Measurements from ENCODE around the gene NTSR2. TPM values are rescaled to one million over a fixed set of nuclear protein-coding genes. Genes with fewer than 3 reads are reported as not detected.

Gene NTSR2
- total RNA-seq, 4 donors from 2014 or later = not detected

- no peak overlapping the region for H3K27ac ChIP-seq
- intact Hi-C loops (cut with DNase I; ENCODE audit: low total_unique reads) = no loop called here
Observed at GRCh38 chr2:11682590-11682915, 12.6 kb upstream of the NTSR2 start.

GRCh38 chr2:11681722-11682589 lies 12.0 kb upstream of the NTSR2 start:
- intact Hi-C loops (cut with DNase I; ENCODE audit: low total_unique reads) = no loop called here
- no peak overlapping the region for H3K27ac ChIP-seq
- H3K36me3 ChIP-seq = no peaks in the 10 kb centered on the region
- no peak for TF ChIP-seq POLR2A (IDR thresholded peaks at IDR 0.05)
- peak; percentile 22 to 47 (median 43) for TF ChIP-seq CTCF (IDR thresholded peaks at IDR 0.05)
- no peak for DNase-seq
- H3K9me3 ChIP-seq = no peaks in the 10 kb centered on the region
- H3K27me3 ChIP-seq = no peaks in the 10 kb centered on the region
- no peak overlapping the region for H3K4me3 ChIP-seq
- no peaks in the 10 kb centered on the region for H3K4me1 ChIP-seq

More at GRCh38 chr2:11682590-11682915, 12.6 kb upstream of the NTSR2 start:
- Histone ChIP-seq H3K36me3 (no peaks in the 10 kb centered on the region), H3K4me3 (no peak overlapping the region), H3K9me3 (no peaks in the 10 kb centered on the region), H3K27me3 (no peaks in the 10 kb centered on the region), H3K4me1 (no peaks in the 10 kb centered on the region)
- DNase-seq = no peak
- TF ChIP-seq POLR2A (IDR thresholded peaks at IDR 0.05) (no peak), CTCF (IDR thresholded peaks at IDR 0.05) (no peak)

GRCh38 chr2:11680901-11681721 lies 11.1 kb upstream of the NTSR2 start:
- Histone ChIP-seq H3K27ac (no peak overlapping the region), H3K36me3 (no peaks in the 10 kb centered on the region), H3K4me1 (no peaks in the 10 kb centered on the region), H3K9me3 (no peaks in the 10 kb centered on the region), H3K4me3 (no peak overlapping the region), H3K27me3 (no peaks in the 10 kb centered on the region)
- TF ChIP-seq CTCF (IDR thresholded peaks at IDR 0.05) (no peak), POLR2A (IDR thresholded peaks at IDR 0.05) (no peak)
- intact Hi-C loops (cut with DNase I; ENCODE audit: low total_unique reads) = no loop called here
- no peak for DNase-seq

GRCh38 chr2:11680182-11680900 lies 10.3 kb upstream of the NTSR2 start:
- H3K27ac ChIP-seq = no peak overlapping the region
- no peaks in the 10 kb centered on the region for H3K9me3 ChIP-seq
- no peaks in the 10 kb centered on the region for H3K36me3 ChIP-seq
- TF ChIP-seq CTCF (IDR thresholded peaks at IDR 0.05) (no peak), POLR2A (IDR thresholded peaks at IDR 0.05) (no peak)
- no peak for DNase-seq
- H3K4me1 ChIP-seq = no peaks in the 10 kb centered on the region
- H3K27me3 ChIP-seq = no peaks in the 10 kb centered on the region
- H3K4me3 ChIP-seq = no peak overlapping the region
- intact Hi-C loops (cut with DNase I; ENCODE audit: low total_unique reads) = no loop called here
